Endodermal cell (in vitro differentiated cells): ENCODE measurements around the gene PRDM16. TPM values are rescaled to one million over a fixed set of nuclear protein-coding genes. Genes with fewer than 3 reads are reported as not detected.

ENCODE experiments used
- DNase-seq: peaks from one replicate; pipeline ENCODE4 v3.0.0-alpha.2; 2017
- H3K27ac ChIP-seq: 2 replicates; pipeline ENCODE4 v1.5.1; 2013; ENCODE audit warnings: mild to moderate bottlenecking, low read depth, low read length, moderate library complexity
- H3K27me3 ChIP-seq: 2 replicates; pipeline ENCODE4 v1.6.1; 2013; ENCODE audit warnings: mild to moderate bottlenecking, low read length, moderate library complexity; ENCODE audit not compliant: insufficient read depth, control insufficient read depth, poor library complexity, severe bottlenecking
- H3K36me3 ChIP-seq: 2 replicates; pipeline ENCODE4 v1.7.0; 2013; ENCODE audit warnings: mild to moderate bottlenecking, low read length, moderate library complexity; ENCODE audit not compliant: control insufficient read depth, insufficient read depth
- H3K4me1 ChIP-seq: one replicate; pipeline ENCODE4 v1.7.0; 2013; ENCODE audit warnings: low read length; ENCODE audit not compliant: control insufficient read depth, insufficient read depth
- H3K4me3 ChIP-seq: 2 replicates; pipeline ENCODE4 v1.5.1; 2013; ENCODE audit warnings: mild to moderate bottlenecking, low read length, moderate library complexity
- H3K9ac ChIP-seq: 2 replicates; pipeline ENCODE4 v1.6.1; 2013; ENCODE audit warnings: mild to moderate bottlenecking, low read length, moderate library complexity; ENCODE audit not compliant: poor library complexity, severe bottlenecking; ENCODE audit errors: extremely low read depth
- H3K9me3 ChIP-seq: 2 replicates; pipeline ENCODE4 v1.6.1; 2013; ENCODE audit warnings: mild to moderate bottlenecking, low read length, moderate library complexity; ENCODE audit not compliant: control insufficient read depth
- H3K27ac Mint-ChIP-seq: 2 replicates; pipeline ENCODE4 v1.8.0; 2020; ENCODE audit warnings: mixed read lengths
- H3K27me3 Mint-ChIP-seq: 2 replicates; pipeline ENCODE4 v1.8.0; 2021; ENCODE audit warnings: mild to moderate bottlenecking, mixed read lengths; ENCODE audit not compliant: insufficient read depth
- H3K36me3 Mint-ChIP-seq: 2 replicates; pipeline ENCODE4 v1.8.0; 2020; ENCODE audit warnings: low read depth, mixed read lengths
- H3K4me1 Mint-ChIP-seq: 2 replicates; pipeline ENCODE4 v1.8.0; 2020; ENCODE audit warnings: mixed read lengths
- H3K4me3 Mint-ChIP-seq: 2 replicates; pipeline ENCODE4 v1.8.0; 2020; ENCODE audit warnings: mild to moderate bottlenecking, moderate library complexity, mixed read lengths
- H3K9me3 Mint-ChIP-seq: 2 replicates; pipeline ENCODE4 v1.8.0; 2020; ENCODE audit warnings: mild to moderate bottlenecking, mixed read lengths
- WGBS, 2 experiments: methylation state at CpG; one replicate each; pipeline versions ENCODE4 v1.1.5 to v1.1.7; 2013; ENCODE audit warnings: missing lambda C conversion rate in 2 of 2, mixed read lengths in 1 of 2; ENCODE audit not compliant: insufficient coverage in 1 of 2, insufficient read length in 1 of 2; 5-methylcytosine and 5-hydroxymethylcytosine counted together
- total RNA-seq, 2 donors: library from RNA; stranded (reverse); fragmentation: NEBNext Ultra II Directional in 1 of 2; extraction: Animal tissue kit (Norgen Biotek cat#: 25700) in 1 of 2; gene quantifications; 2 replicates in 1 of 2; 3 replicates in 1 of 2; pipeline ENCODE4 v1.2.1, GENCODE V29; 2021
- TF ChIP-seq, protein P1 (sequence below): fragments of 200-600 bp; sonication (generic); conservative IDR thresholded peaks from 2 replicates; pipeline ENCODE4 v1.5.0; 2021; ENCODE audit warnings: antibody characterized with exemption, mild to moderate bottlenecking

PRDM16 gene
- total RNA-seq, 2 donors from 2014 or later, result 2.1 to 4.0 TPM

GRCh38 chr1:3335754-3336640 is 267.0 kb downstream of the PRDM16 start:
- peaks cover 6% of the 10 kb centered on the region for H3K27me3 Mint-ChIP-seq

DNA sequence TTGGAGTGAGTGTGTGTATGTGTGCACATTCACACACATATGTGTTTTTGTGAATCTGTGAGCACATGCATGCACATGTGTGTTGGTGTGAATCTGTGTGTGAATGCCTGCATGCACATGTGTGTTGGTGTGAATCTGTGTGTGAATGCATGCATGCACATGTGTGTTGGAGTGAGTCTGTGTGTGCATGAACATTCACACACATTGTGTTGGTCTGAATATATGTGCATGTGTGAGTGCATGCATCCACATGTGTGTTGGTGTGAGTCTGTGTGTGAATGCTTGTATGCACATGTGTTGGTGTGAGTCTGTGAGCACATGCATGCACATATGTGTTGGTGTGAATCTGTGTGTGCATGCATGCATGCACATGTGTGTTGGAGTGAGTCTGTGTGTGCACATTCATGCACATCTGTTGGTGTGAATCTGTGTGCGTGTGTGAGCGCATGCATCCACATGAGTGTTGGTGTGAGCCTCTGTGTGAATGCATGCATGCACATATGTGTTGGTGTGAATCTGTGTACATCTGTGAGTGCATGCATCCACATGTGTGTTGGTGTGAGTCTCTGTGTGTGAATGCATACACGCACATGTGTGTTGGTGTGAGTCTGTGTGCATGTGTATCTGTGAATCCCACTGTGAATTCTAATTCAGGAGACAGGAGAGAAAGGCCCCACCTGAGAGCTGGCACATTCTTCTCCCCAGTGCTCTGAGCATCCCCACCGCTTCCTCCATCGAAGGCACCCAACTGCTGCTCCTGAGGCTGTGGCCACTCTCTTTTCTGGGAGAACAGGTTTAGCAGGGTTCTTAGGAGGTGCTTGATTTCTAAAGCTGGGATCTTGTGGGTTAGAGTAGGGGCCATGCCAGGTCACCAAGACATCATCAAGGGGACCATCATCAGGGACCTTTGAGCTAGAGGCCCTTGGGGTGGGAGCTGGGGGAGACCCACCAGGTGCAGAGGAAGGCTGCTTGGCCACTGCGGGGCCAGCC is 267.9 kb downstream of the PRDM16 start:
- H3K27me3 ChIP-seq, result no peaks in the 10 kb centered on the region
- WGBS, 2 experiments, result 81 to 96% methylated on average over 3 to 6 of the region's 6 CpGs
- no peaks in the 10 kb centered on the region for H3K36me3 ChIP-seq
- H3K9me3 Mint-ChIP-seq, result peaks cover 11% of the 10 kb centered on the region
- H3K4me3 Mint-ChIP-seq, result no peak overlapping the region
- peaks cover 5% of the 10 kb centered on the region for H3K9me3 ChIP-seq
- H3K36me3 Mint-ChIP-seq, result no peaks in the 10 kb centered on the region
- H3K4me1 ChIP-seq, result no peaks in the 10 kb centered on the region
- TF ChIP-seq, protein P1, sequence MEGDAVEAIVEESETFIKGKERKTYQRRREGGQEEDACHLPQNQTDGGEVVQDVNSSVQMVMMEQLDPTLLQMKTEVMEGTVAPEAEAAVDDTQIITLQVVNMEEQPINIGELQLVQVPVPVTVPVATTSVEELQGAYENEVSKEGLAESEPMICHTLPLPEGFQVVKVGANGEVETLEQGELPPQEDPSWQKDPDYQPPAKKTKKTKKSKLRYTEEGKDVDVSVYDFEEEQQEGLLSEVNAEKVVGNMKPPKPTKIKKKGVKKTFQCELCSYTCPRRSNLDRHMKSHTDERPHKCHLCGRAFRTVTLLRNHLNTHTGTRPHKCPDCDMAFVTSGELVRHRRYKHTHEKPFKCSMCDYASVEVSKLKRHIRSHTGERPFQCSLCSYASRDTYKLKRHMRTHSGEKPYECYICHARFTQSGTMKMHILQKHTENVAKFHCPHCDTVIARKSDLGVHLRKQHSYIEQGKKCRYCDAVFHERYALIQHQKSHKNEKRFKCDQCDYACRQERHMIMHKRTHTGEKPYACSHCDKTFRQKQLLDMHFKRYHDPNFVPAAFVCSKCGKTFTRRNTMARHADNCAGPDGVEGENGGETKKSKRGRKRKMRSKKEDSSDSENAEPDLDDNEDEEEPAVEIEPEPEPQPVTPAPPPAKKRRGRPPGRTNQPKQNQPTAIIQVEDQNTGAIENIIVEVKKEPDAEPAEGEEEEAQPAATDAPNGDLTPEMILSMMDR, result no peak
- DNase-seq, result no peak
- no peak overlapping the region for H3K27ac Mint-ChIP-seq
- H3K4me1 Mint-ChIP-seq, result peaks cover 2% of the 10 kb centered on the region
- H3K4me3 ChIP-seq, result no peak overlapping the region
- H3K9ac ChIP-seq, result no peak overlapping the region
- H3K27me3 Mint-ChIP-seq, result peaks cover 6% of the 10 kb centered on the region
- no peak overlapping the region for H3K27ac ChIP-seq

More at GRCh38 chr1:3335754-3336640, 267.0 kb downstream of the PRDM16 start:
- peaks cover 8% of the 10 kb centered on the region for H3K4me1 ChIP-seq
- TF ChIP-seq, protein P1, result no peak
- peaks cover 5% of the 10 kb centered on the region for H3K9me3 ChIP-seq
- no peak overlapping the region for H3K27ac Mint-ChIP-seq
- no peaks in the 10 kb centered on the region for H3K36me3 Mint-ChIP-seq
- H3K4me3 ChIP-seq, result no peak overlapping the region
- no peaks in the 10 kb centered on the region for H3K27me3 ChIP-seq
- H3K4me3 Mint-ChIP-seq, result no peak overlapping the region
- H3K9ac ChIP-seq, result no peak overlapping the region
- no peak overlapping the region for H3K27ac ChIP-seq
- no peak for DNase-seq
- H3K9me3 Mint-ChIP-seq, result peaks cover 2% of the 10 kb centered on the region
- 83 to 86% methylated on average over 10 to 15 of the region's 15 CpGs for WGBS, 2 experiments
- no peaks in the 10 kb centered on the region for H3K36me3 ChIP-seq
- peaks cover 2% of the 10 kb centered on the region for H3K4me1 Mint-ChIP-seq
